Measurements from ENCODE around the gene DYNAP.

DYNAP gene

GRCh38 chr18:54590945-54591344 lies at the start of gene DYNAP:
DYNAP (plus strand) TSS chr18:54591245; CDS start chr18:54591283, 38 bp downstream.
- no peak for DNase-seq

- DNase-seq = no peak
Observed at GRCh38 chr18:54551590-54551989, 39.5 kb upstream of the DYNAP start.

- no peak for DNase-seq
Observed at GRCh38 chr18:54555286-54555685, 35.8 kb upstream of the DYNAP start.

- DNase-seq = no peak
Observed at GRCh38 chr18:54555996-54556395, 35.0 kb upstream of the DYNAP start.

GRCh38 chr18:54557958-54558357 lies 33.1 kb upstream of the DYNAP start:
- no peak for DNase-seq

- no peak for DNase-seq
Observed at GRCh38 chr18:54558609-54559585, 32.1 kb upstream of the DYNAP start.

GRCh38 chr18:54561706-54562267 lies 29.3 kb upstream of the DYNAP start:
- DNase-seq = no peak

GRCh38 chr18:54580202-54580729 lies 10.8 kb upstream of the DYNAP start:
- no peak for DNase-seq

- DNase-seq = no peak
Observed at GRCh38 chr18:54584065-54584464, 7.0 kb upstream of the DYNAP start.

- no peak for DNase-seq
Observed at GRCh38 chr18:54585743-54586142, 5.3 kb upstream of the DYNAP start.

GRCh38 chr18:54604211-54604610 lies 13.2 kb downstream of the DYNAP start:
- DNase-seq = no peak

GRCh38 chr18:54606835-54607212 lies 15.8 kb downstream of the DYNAP start:
- DNase-seq = no peak

- no peak for DNase-seq
Observed at GRCh38 chr18:54607213-54608027, 16.4 kb downstream of the DYNAP start.

- no peak for DNase-seq
Observed at GRCh38 chr18:54608028-54608642, 17.1 kb downstream of the DYNAP start.

- DNase-seq = no peak
Observed at GRCh38 chr18:54611816-54612215, 20.8 kb downstream of the DYNAP start.

GRCh38 chr18:54612237-54612636 lies 21.2 kb downstream of the DYNAP start:
- no peak for DNase-seq

- no peak for DNase-seq
Observed at GRCh38 chr18:54613174-54613573, 22.1 kb downstream of the DYNAP start.

- DNase-seq = no peak
Observed at GRCh38 chr18:54616220-54616848, 25.3 kb downstream of the DYNAP start.

GRCh38 chr18:54622084-54622483 lies 31.0 kb downstream of the DYNAP start:
- no peak for DNase-seq

GRCh38 chr18:54626779-54627178 lies 35.7 kb downstream of the DYNAP start:
- no peak for DNase-seq

GRCh38 chr18:54630963-54631362 lies 39.9 kb downstream of the DYNAP start:
- DNase-seq = no peak

GRCh38 chr18:54636217-54636616 lies 45.2 kb downstream of the DYNAP start:
- DNase-seq = no peak
